Activated CD4-positive, alpha-beta T cell treated with anti-CD3 and anti-CD28 coated beads, Interleukin-2, amount 50 U/mL, for 1 hour (primary cell): ENCODE data around the gene SUGCT.

Experiments used
- DNase-seq: peaks from one replicate; pipeline ENCODE4 v3.0.0-alpha.2; 2020

The SUGCT gene

DNA sequence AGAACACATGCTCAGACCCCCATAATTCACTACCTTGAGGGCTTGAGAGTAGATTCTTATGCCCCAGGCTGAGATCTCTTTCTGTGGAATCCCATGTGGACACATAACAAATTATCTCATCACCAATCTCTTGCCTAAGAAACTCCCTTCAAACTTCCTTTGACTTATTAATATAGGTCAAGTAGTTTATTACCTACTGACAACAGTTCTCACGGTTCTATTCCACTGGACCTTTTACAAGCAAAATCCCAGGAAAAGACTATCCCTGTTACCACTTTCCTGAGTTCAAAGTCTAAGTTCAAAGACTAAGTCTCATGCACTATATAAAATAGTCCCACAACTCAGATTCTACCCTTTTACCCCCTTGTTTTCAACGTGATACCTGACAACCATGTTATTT lies 754.7 kb downstream of the SUGCT start:
- no peak for DNase-seq

DNA sequence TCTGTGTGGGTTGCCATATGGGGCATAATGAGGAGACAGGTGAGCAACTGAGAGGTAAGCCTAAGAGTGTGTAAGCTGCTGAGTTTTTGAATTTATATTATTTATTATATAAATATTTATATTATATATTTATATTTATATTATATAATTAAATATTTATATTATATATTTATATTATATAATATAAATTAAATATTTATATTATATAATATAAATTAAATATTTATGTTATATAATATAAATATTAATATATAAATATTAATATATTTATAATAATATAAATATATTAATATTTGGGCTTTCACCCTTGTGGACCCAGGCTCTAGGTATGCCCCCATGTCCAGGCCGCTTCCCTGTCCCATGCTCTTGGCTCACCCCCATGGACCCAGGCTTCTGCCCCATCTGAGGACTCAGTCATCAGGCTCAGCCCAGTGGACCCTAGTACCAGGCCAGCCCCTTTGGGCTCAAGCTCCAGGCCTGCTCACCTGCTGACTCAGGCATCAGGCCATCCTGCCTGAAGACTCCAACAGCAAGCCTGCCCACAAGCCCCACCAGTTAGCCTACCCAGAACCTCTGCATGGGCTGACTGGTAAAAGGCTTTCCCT lies 755.4 kb downstream of the SUGCT start:
- DNase-seq, result no peak

DNA sequence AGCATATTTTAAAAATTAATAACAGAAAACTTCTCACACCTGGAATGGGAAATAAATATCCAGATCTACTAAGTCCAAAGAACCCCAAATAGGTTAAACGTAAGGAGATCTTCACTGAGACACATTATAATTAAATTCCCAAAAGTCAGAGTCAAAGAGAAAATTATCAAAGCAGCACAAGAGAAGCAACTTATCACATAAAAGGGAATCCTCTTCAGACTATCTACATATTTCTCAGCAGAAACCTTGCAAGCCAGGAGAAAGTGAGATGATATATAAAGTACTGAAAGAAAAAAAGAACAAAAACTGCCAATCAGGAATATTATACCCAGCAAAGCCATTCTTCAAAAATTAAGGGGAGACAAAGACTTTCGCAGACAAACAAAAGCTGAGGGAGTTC lies 756.4 kb downstream of the SUGCT start:
- no peak for DNase-seq

DNA sequence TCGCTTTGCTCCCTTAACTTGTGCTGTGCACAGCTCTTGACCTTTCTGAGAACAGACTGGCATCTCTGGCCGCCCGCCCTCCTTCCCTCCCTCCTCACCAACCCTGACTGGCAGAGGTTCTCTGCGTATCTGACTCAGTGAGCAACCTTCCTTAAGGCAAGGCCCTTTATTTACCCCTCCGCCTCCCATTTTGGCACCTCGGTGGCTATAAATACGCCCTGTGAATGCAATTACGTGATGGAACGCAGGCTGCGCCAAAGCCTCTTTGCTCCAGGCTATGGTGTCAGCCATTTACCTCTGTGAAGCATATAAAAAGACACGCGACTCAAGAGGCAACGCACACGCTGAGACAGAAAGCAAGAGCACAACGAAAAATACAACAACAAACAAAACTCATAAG lies 764.3 kb downstream of the SUGCT start:
- DNase-seq, result no peak

DNA sequence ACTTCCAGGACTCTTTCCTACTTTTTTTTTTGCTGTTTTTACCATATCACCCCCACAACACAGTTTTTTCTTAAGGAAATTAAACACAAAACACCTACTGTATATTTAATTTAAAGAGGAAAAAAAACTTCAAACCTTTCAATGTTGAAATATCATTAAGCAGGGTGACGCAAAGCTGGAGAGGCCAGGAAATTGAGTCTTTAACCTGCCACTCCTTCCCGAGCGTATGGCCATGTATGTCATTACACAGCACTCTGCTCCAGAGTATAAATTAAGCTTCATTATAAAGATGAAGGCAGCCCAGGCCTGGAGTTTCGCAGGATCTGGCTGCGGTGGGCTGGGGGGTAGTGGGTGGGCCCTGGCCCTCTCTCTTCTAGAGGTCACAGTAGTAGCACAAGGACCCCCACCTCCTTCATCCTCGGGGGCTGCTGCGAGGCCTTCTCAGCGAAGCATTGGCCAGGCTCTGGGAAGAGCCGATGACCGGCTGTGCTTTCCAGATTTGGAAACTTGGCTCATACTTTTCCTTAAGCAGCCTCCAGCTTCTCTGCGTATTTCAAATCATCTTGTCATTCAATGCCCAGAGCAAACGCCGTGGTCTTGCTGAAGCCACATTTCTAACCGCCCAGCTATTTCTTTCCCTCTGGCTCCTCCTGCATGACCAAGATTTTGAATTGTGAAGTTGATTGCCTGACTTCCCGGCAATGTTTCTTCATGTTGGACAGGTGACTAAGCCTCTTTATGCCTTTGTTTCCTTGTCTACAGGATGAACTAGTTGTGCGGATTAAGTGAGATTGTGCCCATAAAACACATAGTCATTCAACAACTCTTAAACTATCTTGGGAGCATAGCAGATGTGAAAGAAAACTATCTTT lies 765.1 kb downstream of the SUGCT start:
- DNase-seq, result no peak

DNA sequence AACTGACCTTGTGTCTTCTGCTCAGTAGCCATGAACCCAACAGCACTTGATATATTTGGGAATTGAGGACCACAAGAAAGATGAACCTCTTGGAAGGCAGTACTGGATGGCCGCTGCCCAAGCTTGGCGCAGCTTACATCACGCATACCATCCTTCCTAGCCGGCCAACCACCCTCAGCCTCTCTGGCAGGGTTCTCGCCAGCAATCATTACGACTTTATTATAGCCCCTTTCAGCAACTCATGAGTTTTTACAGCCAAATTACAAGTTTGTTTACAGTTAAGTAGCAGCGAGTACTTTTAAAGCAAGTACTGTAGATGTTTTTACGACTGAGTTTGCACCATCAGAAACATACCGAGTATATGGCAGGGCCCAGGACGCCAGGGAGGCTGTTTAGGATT lies 769.1 kb downstream of the SUGCT start:
- no peak for DNase-seq

DNA sequence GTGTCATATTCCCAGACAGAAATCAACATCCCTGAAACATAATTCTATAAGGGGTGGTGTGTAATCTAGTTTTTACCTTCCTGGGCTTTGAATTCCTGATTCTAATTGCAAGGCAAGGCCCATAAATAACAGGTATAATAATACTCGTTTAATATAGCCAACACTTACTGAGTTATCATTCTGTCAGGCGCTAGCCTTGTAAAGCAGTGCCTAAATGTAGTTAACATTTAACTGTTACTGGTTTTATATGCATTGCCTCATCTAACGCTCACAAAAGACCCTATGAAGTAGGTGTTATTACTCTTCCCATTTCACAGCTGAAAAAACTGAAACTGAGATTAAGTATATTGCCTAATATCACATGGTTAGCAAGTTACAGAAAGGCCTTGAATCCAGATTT lies 772.5 kb downstream of the SUGCT start:
- DNase-seq, result no peak

DNA sequence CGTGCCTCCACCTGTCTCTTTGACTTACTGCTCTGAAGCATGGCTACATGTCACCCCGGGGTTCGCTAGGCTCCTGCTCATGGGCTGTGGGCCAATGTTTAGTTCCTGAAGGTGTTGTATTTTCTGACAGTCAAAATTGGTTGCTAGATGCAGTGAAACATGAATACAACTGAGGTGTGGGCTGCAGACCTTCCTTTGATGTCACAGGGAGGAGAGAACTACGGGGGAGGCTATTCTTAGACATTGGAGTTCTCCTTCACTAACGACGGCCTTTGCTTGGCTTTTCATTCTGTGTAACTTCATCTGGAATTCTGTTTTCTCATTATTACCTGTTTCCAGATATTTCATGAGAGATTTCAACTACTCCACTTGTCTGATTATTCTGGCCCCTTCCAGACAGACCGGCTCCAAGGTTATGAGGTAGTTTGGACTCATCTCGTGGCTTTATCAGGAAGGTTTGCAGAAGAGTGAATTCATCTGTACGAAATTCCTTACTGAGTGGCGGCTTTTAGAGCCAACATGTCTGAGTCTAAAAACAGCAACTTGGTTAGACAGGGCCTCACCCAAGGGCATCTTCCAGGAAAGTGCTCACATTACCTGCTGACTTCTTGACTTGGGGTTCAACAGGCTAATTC lies 774.7 kb downstream of the SUGCT start:
- no peak for DNase-seq
